HG03521 (cell line): ENCODE data around the gene LRMDA.

ENCODE experiments used
- ATAC-seq: cut with Tn5 transposase; IDR thresholded peaks from one replicate; pipeline ENCODE4 v1.9.1; 2021; ENCODE audit warnings: mild to moderate bottlenecking, moderate library complexity; ENCODE audit not compliant: unreplicated experiment

LRMDA gene

GRCh38 chr10:76257816-76258215, 826.4 kb downstream of the LRMDA start:
- ATAC-seq, result no peak

- no peak for ATAC-seq
These were observed 834.2 kb downstream of the LRMDA start for GRCh38 chr10:76265441-76266113.

- ATAC-seq, result no peak
These were observed 837.1 kb downstream of the LRMDA start for GRCh38 chr10:76268530-76268929.

GRCh38 chr10:76268954-76269353, 837.5 kb downstream of the LRMDA start:
- no peak for ATAC-seq

- ATAC-seq, result no peak
These were observed 839.0 kb downstream of the LRMDA start for GRCh38 chr10:76270464-76270863.

- ATAC-seq, result no peak
These were observed 843.5 kb downstream of the LRMDA start for GRCh38 chr10:76274933-76275332.

GRCh38 chr10:76278811-76279460, 847.5 kb downstream of the LRMDA start:
- ATAC-seq, result no peak

GRCh38 chr10:76281659-76282058, 850.2 kb downstream of the LRMDA start:
- no peak for ATAC-seq

GRCh38 chr10:76282061-76283025, 850.9 kb downstream of the LRMDA start:
- no peak for ATAC-seq

GRCh38 chr10:76284351-76284750, 852.9 kb downstream of the LRMDA start:
- ATAC-seq, result no peak

- no peak for ATAC-seq
These were observed 853.6 kb downstream of the LRMDA start for GRCh38 chr10:76285012-76285411.

GRCh38 chr10:76285515-76285914, 854.1 kb downstream of the LRMDA start:
- ATAC-seq, result no peak

GRCh38 chr10:76286536-76286935, 855.1 kb downstream of the LRMDA start:
- ATAC-seq, result no peak

- ATAC-seq, result no peak
These were observed 856.4 kb downstream of the LRMDA start for GRCh38 chr10:76287856-76288255.

- ATAC-seq, result no peak
These were observed 859.8 kb downstream of the LRMDA start for GRCh38 chr10:76291175-76291574.

- no peak for ATAC-seq
These were observed 860.5 kb downstream of the LRMDA start for GRCh38 chr10:76291885-76292284.

- no peak for ATAC-seq
These were observed 865.5 kb downstream of the LRMDA start for GRCh38 chr10:76296957-76297356.

GRCh38 chr10:76297358-76297757, 865.9 kb downstream of the LRMDA start:
- ATAC-seq, result no peak

- ATAC-seq, result no peak
These were observed 866.4 kb downstream of the LRMDA start for GRCh38 chr10:76297780-76298281.

GRCh38 chr10:76298329-76298728, 866.9 kb downstream of the LRMDA start:
- ATAC-seq, result no peak

- no peak for ATAC-seq
These were observed 868.1 kb downstream of the LRMDA start for GRCh38 chr10:76299501-76299900.
